Measurements from ENCODE around the gene SIMC1.
"Not testable (repeated sequence)": the region's sequence is repeated elsewhere in the genome, so short reads cannot be mapped to it uniquely, and the experiment has no call there.

Gene SIMC1

DNA sequence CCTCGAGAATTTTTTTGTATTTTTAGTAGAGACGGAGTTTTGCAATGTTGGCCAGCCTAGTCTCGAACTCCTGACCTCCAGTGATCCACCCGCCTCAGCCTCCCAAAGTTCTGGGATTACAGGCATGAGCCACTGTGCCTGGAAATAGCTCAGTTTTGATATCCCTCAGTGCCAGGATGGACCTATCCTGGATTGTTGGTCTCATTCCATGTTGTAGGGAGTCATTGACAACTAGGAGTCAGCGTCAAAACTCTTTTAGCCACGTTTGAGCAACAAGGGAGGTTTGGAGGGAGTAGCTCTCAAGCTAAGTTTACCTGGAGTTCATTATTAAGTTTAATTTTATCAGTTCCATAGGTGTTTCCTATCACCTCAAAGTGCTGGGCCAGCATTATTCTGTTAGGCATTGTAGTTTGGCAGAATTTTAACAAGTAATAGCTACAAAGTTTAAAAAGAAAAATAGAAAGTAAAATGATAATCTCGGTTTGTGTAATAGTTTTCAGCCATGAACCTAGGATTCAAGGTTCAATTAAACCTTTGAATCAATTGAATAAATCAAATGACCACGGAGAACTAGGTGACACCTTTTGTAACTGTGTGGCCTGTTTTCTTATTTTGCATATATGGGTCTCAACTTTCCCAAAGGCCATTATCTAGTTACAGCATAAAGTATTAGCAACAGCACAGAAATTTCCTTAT, 15.3 kb downstream of the SIMC1 start:
- H3K9ac ChIP-seq (ENCODE audit: low read depth, low read length); H3K36me3 ChIP-seq (ENCODE audit: insufficient read depth, low read length); H3K4me1 ChIP-seq (ENCODE audit: control insufficient read depth, insufficient read depth, low read length); H3K4me3 ChIP-seq (ENCODE audit: low read length); H3K4me2 ChIP-seq (ENCODE audit: low read length); H3K9me3 ChIP-seq (replicated peaks; ENCODE audit: low read length); H3K27me3 ChIP-seq (ENCODE audit: control insufficient read depth, insufficient read depth, low read length): not testable (repeated sequence)

DNA sequence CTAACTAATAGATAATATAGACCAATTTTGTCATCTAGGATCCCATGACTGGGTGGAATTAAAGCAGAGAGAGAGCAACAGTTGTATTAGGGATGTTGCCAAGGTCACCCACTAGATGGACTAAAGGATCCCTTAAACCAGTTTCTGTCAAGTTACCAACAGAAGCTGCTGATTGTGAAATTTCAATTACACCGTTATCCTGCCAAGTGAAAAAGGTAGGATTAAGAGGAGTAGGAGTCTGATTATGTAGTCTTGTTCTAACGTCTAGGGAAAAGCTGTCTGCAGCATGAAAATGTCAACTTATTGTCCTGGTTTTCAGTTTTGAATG, 15.8 kb downstream of the SIMC1 start:
- H3K4me3 ChIP-seq (ENCODE audit: low read length); H3K9ac ChIP-seq (ENCODE audit: low read depth, low read length): not testable (repeated sequence)

DNA sequence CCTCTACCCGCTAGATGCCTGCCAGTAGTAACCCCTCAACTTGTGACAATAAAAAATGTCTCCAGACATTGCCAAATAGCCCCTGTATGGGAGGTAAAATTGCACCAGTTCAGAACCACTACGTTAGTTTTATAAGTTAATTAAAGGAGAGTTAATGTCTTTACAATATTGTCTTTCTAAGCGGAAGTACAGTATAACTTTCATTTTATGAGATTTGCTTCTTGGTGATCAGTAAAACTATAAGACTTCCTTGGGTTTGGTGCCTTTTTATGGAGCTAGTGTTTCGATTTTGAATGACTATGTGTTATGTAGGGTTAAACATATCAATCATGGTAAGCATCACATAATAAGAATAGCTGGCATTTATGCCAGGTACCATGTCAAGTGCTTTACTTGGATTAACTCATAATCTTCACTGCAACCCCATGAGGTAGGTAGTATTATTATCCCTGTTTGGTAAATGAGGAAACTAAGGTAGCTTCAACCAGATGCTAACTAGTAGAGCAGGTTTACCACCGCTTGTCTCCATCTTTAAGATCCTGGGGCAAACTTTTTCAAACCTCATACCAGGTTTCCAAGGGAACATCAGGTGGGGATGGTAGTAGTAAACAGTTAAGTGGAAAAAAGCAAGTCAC, 19.8 kb downstream of the SIMC1 start:
- not testable (repeated sequence) for H3K36me3 ChIP-seq (ENCODE audit: insufficient read depth, low read length); H3K27me3 ChIP-seq (ENCODE audit: control insufficient read depth, insufficient read depth, low read length); H3K4me3 ChIP-seq (ENCODE audit: low read length); H3K9me3 ChIP-seq (replicated peaks; ENCODE audit: low read length); H3K9ac ChIP-seq (ENCODE audit: low read depth, low read length); H3K4me1 ChIP-seq (ENCODE audit: control insufficient read depth, insufficient read depth, low read length); H3K4me2 ChIP-seq (ENCODE audit: low read length)

More for the DNA sequence above, 15.8 kb downstream of the SIMC1 start:
- not testable (repeated sequence) for H3K9me3 ChIP-seq (replicated peaks; ENCODE audit: low read length); H3K36me3 ChIP-seq (ENCODE audit: insufficient read depth, low read length); H3K27me3 ChIP-seq (ENCODE audit: control insufficient read depth, insufficient read depth, low read length); H3K4me1 ChIP-seq (ENCODE audit: control insufficient read depth, insufficient read depth, low read length); H3K4me2 ChIP-seq (ENCODE audit: low read length)

DNA sequence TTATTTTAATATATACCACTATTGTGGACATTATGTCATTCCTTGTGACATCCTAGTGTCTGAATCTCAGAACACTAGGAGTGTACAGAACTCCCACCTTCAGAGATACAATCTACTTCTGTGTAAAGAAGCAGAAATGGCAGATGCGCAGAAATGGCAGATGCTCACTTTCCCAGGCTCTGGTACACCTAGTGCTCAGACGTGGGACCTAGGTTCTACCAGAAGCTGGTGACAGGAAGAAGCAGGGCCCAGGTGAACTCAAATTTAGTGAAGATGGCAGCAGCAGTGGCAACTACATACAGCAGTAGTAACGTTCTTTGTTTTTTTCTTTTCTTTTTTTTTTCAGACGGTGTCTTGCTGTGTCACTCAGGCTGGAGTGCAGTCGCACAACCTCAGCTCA, 22.5 kb downstream of the SIMC1 start:
- H3K4me1 ChIP-seq (ENCODE audit: control insufficient read depth, insufficient read depth, low read length); H3K9ac ChIP-seq (ENCODE audit: low read depth, low read length); H3K9me3 ChIP-seq (replicated peaks; ENCODE audit: low read length); H3K36me3 ChIP-seq (ENCODE audit: insufficient read depth, low read length); H3K4me2 ChIP-seq (ENCODE audit: low read length); H3K27me3 ChIP-seq (ENCODE audit: control insufficient read depth, insufficient read depth, low read length); H3K4me3 ChIP-seq (ENCODE audit: low read length): not testable (repeated sequence)

DNA sequence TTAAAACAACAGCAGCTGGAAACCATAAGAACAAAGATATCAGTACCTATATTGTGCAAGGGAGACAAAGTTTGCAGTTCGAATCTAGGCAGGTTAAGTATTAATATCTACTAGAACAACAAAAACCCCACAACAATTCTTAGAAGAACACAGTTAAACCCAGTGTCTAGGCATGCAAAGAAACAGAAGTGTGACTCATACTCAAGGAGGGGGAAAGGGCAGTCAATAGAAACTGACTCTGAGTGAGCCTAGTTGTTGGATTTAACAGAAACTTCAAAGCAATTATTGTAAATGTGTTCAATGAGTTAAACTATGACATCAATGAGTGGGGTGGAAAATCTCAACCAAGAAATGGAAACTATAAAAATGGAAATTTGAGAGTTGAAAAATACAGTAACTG, 28.2 kb downstream of the SIMC1 start:
- H3K4me3 ChIP-seq (ENCODE audit: low read length); H3K36me3 ChIP-seq (ENCODE audit: insufficient read depth, low read length); H3K9me3 ChIP-seq (replicated peaks; ENCODE audit: low read length): not testable (repeated sequence)

DNA sequence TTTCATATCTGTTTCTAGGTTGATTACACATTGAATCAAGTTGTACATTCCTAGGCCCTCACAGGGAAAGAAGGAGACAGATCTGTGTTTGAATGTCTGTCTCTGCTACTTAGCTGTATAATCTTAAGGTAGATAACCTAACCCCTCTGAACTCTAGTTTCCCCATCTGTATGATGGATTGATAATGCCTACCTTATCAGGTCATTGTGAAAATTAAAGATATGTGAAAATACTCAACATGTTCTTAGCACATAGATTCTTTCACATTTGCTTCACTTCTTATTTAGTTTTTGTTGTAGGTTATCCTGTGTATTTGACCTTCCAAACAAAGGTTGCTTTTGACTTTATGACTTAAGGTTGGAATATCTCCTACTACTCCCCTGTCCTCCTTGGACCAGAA, 50.8 kb downstream of the SIMC1 start:
- H3K36me3 ChIP-seq (ENCODE audit: insufficient read depth, low read length); H3K4me2 ChIP-seq (ENCODE audit: low read length); H3K27me3 ChIP-seq (ENCODE audit: control insufficient read depth, insufficient read depth, low read length); H3K4me1 ChIP-seq (ENCODE audit: control insufficient read depth, insufficient read depth, low read length); H3K9me3 ChIP-seq (replicated peaks; ENCODE audit: low read length); H3K4me3 ChIP-seq (ENCODE audit: low read length); H3K9ac ChIP-seq (ENCODE audit: low read depth, low read length): not testable (repeated sequence)

More for the DNA sequence above, 28.2 kb downstream of the SIMC1 start:
- not testable (repeated sequence) for H3K4me1 ChIP-seq (ENCODE audit: control insufficient read depth, insufficient read depth, low read length); H3K9ac ChIP-seq (ENCODE audit: low read depth, low read length); H3K4me2 ChIP-seq (ENCODE audit: low read length); H3K27me3 ChIP-seq (ENCODE audit: control insufficient read depth, insufficient read depth, low read length)

DNA sequence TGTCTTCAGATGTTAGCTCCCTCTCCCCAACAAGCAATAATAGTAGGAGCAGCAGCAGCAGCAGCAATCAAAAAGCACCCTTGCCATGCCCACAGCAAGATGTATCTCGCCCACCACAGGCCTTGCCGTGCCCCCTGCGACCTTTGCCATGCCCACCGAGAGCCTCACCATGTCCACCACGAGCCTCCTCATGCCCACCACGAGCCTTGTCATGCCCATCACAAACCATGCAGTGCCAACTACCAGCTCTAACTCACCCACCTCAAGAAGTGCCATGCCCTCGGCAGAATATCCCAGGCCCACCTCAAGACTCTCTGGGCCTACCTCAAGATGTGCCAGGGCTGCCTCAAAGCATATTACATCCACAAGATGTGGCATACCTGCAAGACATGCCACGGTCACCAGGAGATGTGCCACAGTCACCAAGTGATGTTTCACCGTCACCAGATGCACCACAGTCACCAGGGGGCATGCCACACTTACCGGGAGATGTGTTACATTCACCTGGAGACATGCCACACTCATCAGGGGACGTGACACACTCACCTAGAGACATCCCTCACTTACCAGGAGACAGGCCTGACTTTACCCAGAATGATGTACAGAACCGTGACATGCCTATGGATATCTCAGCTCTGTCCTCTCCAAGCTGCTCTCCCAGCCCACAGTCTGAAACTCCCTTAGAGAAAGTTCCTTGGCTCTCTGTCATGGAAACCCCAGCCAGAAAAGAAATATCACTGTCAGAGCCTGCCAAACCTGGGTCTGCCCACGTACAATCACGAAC, 52.0 kb downstream of the SIMC1 start:
- not testable (repeated sequence) for H3K4me1 ChIP-seq (ENCODE audit: control insufficient read depth, insufficient read depth, low read length); H3K9ac ChIP-seq (ENCODE audit: low read depth, low read length); H3K36me3 ChIP-seq (ENCODE audit: insufficient read depth, low read length); H3K27me3 ChIP-seq (ENCODE audit: control insufficient read depth, insufficient read depth, low read length); H3K4me3 ChIP-seq (ENCODE audit: low read length); H3K4me2 ChIP-seq (ENCODE audit: low read length); H3K9me3 ChIP-seq (replicated peaks; ENCODE audit: low read length)

DNA sequence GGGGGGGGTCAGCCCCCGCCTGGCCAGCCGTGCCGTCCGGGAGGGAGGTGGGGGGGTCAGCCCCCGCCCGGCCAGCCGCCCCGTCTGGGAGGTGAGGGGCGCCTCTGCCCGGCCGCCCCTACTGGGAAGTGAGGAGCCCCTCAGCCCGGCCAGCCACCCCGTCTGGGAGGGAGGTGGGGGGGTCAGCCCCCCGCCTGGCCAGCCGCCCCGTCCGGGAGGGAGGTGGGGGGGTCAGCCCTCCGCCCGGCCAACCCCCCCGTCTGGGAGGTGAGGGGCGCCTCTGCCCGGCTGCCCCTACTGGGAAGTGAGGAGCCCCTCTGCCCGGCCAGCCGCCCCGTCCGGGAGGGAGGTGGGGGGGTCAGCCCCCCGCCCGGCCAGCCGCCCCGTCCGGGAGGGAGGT, 67.1 kb downstream of the SIMC1 start:
- H3K4me1 ChIP-seq (ENCODE audit: control insufficient read depth, insufficient read depth, low read length); H3K36me3 ChIP-seq (ENCODE audit: insufficient read depth, low read length); H3K4me2 ChIP-seq (ENCODE audit: low read length); H3K9me3 ChIP-seq (replicated peaks; ENCODE audit: low read length); H3K4me3 ChIP-seq (ENCODE audit: low read length); H3K9ac ChIP-seq (ENCODE audit: low read depth, low read length); H3K27me3 ChIP-seq (ENCODE audit: control insufficient read depth, insufficient read depth, low read length): not testable (repeated sequence)

DNA sequence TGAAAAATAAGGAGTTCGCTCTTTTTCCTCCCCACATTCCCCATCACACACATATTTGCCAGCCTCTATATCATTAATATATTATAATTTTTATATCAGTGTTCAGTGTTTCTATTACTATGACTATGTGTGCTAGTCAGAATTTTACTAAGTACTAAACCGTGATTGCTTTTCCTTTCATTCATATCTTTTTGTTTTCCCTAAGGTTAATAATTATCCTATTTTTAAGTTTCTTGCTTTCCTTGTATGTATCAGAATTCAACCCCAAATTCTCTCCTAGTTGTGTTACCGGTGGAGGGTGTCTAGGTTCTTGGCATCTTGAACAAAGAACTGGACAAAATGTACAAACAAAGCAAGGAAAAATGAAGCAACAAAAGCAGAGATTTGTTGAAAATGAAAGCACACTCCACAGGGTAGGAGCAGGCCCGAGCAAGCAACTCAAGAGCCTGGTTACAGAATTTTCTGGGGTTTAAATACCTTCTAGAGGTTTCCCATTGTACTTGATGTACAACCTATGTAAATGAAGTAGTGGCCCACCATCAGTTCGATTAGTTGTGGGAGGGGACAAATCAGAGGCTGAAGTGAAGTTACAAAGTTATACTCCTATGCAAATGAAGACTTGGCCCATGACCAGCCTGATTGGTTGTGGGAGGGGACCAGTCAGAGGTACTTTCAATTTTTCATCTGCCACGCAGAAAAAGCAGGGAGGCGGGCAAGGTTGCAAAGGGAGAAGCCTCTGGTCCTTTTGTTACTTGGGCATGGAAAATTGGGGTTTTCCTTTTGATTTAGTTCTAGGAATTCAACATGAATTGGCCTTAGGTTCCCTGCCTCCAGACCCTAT, 79.5 kb downstream of the SIMC1 start:
- no peaks in the 10 kb centered on the region for H3K4me1 ChIP-seq (ENCODE audit: control insufficient read depth, insufficient read depth, low read length)

DNA sequence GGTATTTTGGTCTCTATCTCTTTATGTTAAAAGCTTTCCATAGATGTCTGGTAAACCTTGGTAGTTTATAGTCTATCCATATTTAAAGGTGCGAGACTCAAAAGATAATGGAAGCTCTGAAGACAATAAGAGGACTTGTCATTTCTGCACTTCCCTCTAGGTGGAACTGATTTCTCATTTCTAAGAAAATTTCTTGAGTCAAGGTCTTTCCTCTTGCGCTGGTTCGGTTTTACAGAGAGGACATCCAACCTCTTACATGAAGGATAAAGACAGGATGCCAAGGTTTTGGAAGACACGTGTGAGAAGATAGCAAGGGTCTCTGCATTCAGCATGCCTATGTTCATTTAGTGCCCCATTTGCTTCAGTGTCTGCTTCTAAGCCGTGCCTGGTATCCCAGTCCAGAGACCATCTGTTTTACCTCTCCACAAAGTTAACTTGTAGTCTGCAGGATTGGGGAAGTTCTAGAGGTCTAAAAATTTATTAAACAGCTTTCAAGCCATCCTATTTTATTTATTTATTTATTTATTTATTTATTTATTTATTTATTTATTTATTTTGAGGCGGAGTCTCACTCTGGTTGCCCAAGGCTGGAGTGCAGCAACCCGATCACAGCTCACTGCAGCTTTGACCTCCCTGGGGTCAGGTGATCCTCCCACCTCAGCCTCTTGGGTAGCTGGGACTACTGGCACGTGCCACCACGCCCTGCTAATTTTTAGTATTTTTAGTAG, 81.8 kb downstream of the SIMC1 start:
- no peaks in the 10 kb centered on the region for H3K4me1 ChIP-seq (ENCODE audit: control insufficient read depth, insufficient read depth, low read length)
- H3K9ac ChIP-seq (ENCODE audit: low read depth, low read length) = no peak overlapping the region
- no peak overlapping the region for H3K4me2 ChIP-seq (ENCODE audit: low read length)
- H3K36me3 ChIP-seq (ENCODE audit: insufficient read depth, low read length) = peaks cover 15% of the 10 kb centered on the region
- no peaks in the 10 kb centered on the region for H3K27me3 ChIP-seq (ENCODE audit: control insufficient read depth, insufficient read depth, low read length)
- no peaks in the 10 kb centered on the region for H3K9me3 ChIP-seq (replicated peaks; ENCODE audit: low read length)
- no peak overlapping the region for H3K4me3 ChIP-seq (ENCODE audit: low read length)

More for the DNA sequence above, 79.5 kb downstream of the SIMC1 start:
- Histone ChIP-seq H3K9me3 (replicated peaks; ENCODE audit: low read length) (no peaks in the 10 kb centered on the region), H3K27me3 (ENCODE audit: control insufficient read depth, insufficient read depth, low read length) (no peaks in the 10 kb centered on the region), H3K9ac (ENCODE audit: low read depth, low read length) (no peak overlapping the region), H3K4me3 (ENCODE audit: low read length) (no peak overlapping the region), H3K4me2 (ENCODE audit: low read length) (no peak overlapping the region), H3K36me3 (ENCODE audit: insufficient read depth, low read length) (peaks cover 14% of the 10 kb centered on the region)

DNA sequence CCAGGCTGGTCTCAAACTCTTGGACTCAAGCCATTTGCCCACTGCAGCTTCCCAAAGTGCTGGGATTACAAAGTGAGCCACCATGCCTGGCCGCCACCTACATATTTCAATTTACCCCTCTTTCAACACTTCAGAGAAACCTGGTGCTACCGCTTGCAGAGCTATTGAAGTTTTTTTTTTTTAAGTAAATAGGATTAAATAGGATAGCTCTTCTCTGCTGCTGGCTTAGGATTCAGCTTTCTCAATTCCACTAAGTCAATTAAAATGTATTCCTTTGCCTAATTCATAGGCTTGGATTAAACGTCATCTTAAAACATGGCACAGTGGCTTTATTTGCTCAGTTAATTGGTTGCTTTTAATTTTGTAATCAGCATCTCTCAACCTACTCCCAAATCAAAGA, 82.4 kb downstream of the SIMC1 start:
- Histone ChIP-seq H3K9ac (ENCODE audit: low read depth, low read length) (no peak overlapping the region), H3K36me3 (ENCODE audit: insufficient read depth, low read length) (peaks cover 9% of the 10 kb centered on the region), H3K9me3 (replicated peaks; ENCODE audit: low read length) (no peaks in the 10 kb centered on the region), H3K4me3 (ENCODE audit: low read length) (no peak overlapping the region), H3K4me1 (ENCODE audit: control insufficient read depth, insufficient read depth, low read length) (no peaks in the 10 kb centered on the region), H3K27me3 (ENCODE audit: control insufficient read depth, insufficient read depth, low read length) (no peaks in the 10 kb centered on the region), H3K4me2 (ENCODE audit: low read length) (no peak overlapping the region)
